ENCODE measurements around the gene ZNF593.

Gene ZNF593

GRCh38 chr1:26164036-26164860 is 5.5 kb upstream of the ZNF593 start:
- no peak for TF ChIP-seq CTCF (conservative IDR thresholded peaks at IDR 0.05; ENCODE audit: control insufficient read depth, insufficient read depth, low read depth, low read length)
- DNase-seq (ENCODE audit: low read depth) = peak; percentile 9
- H3K4me3 ChIP-seq (ENCODE audit: control insufficient read depth, low read depth, low read length) = peak overlapping the region; percentile 24

- no peak for DNase-seq (ENCODE audit: low read depth)
- no peak for TF ChIP-seq CTCF (conservative IDR thresholded peaks at IDR 0.05; ENCODE audit: control insufficient read depth, insufficient read depth, low read depth, low read length)
- no peak overlapping the region for H3K4me3 ChIP-seq (ENCODE audit: control insufficient read depth, low read depth, low read length)
Observed at GRCh38 chr1:26164861-26165842, 4.6 kb upstream of the ZNF593 start.

- no peak overlapping the region for H3K4me3 ChIP-seq (ENCODE audit: control insufficient read depth, low read depth, low read length)
- TF ChIP-seq CTCF (conservative IDR thresholded peaks at IDR 0.05; ENCODE audit: control insufficient read depth, insufficient read depth, low read depth, low read length) = no peak
- no peak for DNase-seq (ENCODE audit: low read depth)
Observed at GRCh38 chr1:26166719-26167281, 2.9 kb upstream of the ZNF593 start.

GRCh38 chr1:26168410-26169197 is 1.1 kb upstream of the ZNF593 start, which contains the start of gene C1orf232:
Gene C1orf232, minus strand, starts transcription at chr1:26168963. Its CDS starts 464 bp downstream, at chr1:26168499.
- TF ChIP-seq CTCF (conservative IDR thresholded peaks at IDR 0.05; ENCODE audit: control insufficient read depth, insufficient read depth, low read depth, low read length) = no peak

GRCh38 chr1:26169198-26169554 is 532 bp upstream of the ZNF593 start:
- no peak for DNase-seq (ENCODE audit: low read depth)
- peak overlapping the region; percentile 76 for H3K4me3 ChIP-seq (ENCODE audit: control insufficient read depth, low read depth, low read length)
- no peak for TF ChIP-seq CTCF (conservative IDR thresholded peaks at IDR 0.05; ENCODE audit: control insufficient read depth, insufficient read depth, low read depth, low read length)

More at GRCh38 chr1:26168410-26169197, 1.1 kb upstream of the ZNF593 start, which contains the start of gene C1orf232:
- peak; percentile 13 for DNase-seq (ENCODE audit: low read depth)
- peak within 1 kb of the TSS; percentile 76 for H3K4me3 ChIP-seq (ENCODE audit: control insufficient read depth, low read depth, low read length)

- peak overlapping the region; percentile 76 for H3K4me3 ChIP-seq (ENCODE audit: control insufficient read depth, low read depth, low read length)
- DNase-seq (ENCODE audit: low read depth) = no peak
- TF ChIP-seq CTCF (conservative IDR thresholded peaks at IDR 0.05; ENCODE audit: control insufficient read depth, insufficient read depth, low read depth, low read length) = no peak
Observed at GRCh38 chr1:26170472-26170821, 739 bp downstream of the ZNF593 start.
